OCI-LY1 (cell line): ENCODE measurements around the gene NSL1.

Source experiments
- H2AFZ ChIP-seq: fragments of 200-600 bp; sonication (generic), shearing (Covaris generic); 2 replicates; pipeline ENCODE4 v1.6.0; 2014; ENCODE audit warnings: antibody characterized with exemption, mild to moderate bottlenecking, low read length
- H3F3A ChIP-seq: fragments of 200-600 bp; sonication (generic), shearing (Covaris generic); 2 replicates; pipeline ENCODE4 v1.6.0; 2014; ENCODE audit warnings: mild to moderate bottlenecking, antibody characterized with exemption, low read length, moderate library complexity; ENCODE audit not compliant: insufficient read depth
- H3K27ac ChIP-seq: fragments of 200-600 bp; sonication (generic); 2 replicates; pipeline ENCODE4 v1.5.1; 2014; ENCODE audit warnings: low read length, mixed run types, mild to moderate bottlenecking, low read depth; ENCODE audit not compliant: poor library complexity, severe bottlenecking
- H3K27me3 ChIP-seq: fragments of 200-600 bp; sonication (generic); 2 replicates; pipeline ENCODE4 v1.6.0; 2014; ENCODE audit warnings: antibody characterized with exemption, mild to moderate bottlenecking, low read length, moderate library complexity; ENCODE audit not compliant: insufficient read depth
- H3K36me3 ChIP-seq: fragments of 200-600 bp; sonication (generic); 2 replicates; pipeline ENCODE4 v1.6.1; 2014; ENCODE audit warnings: mild to moderate bottlenecking, antibody characterized with exemption, low read length, moderate library complexity, mixed read lengths; ENCODE audit not compliant: insufficient read depth
- H3K4me1 ChIP-seq: fragments of 200-600 bp; sonication (generic); 2 replicates; pipeline ENCODE4 v1.5.1; 2014; ENCODE audit warnings: mild to moderate bottlenecking, low read length, moderate library complexity; ENCODE audit not compliant: insufficient read depth, severe bottlenecking
- H3K4me2 ChIP-seq: fragments of 200-600 bp; sonication (generic), shearing (Covaris generic); 2 replicates; pipeline ENCODE4 v1.6.1; 2014; ENCODE audit warnings: low read length
- H3K4me3 ChIP-seq: fragments of 200-600 bp; sonication (generic); 2 replicates; pipeline ENCODE4 v1.5.1; 2014; ENCODE audit warnings: low read length, low read depth, mild to moderate bottlenecking, mixed read lengths; ENCODE audit not compliant: poor library complexity, severe bottlenecking
- H3K79me2 ChIP-seq: fragments of 200-600 bp; shearing (Covaris generic); 2 replicates; pipeline ENCODE4 v1.6.1; 2016; ENCODE audit warnings: mixed run types, low read length, mixed read lengths; ENCODE audit not compliant: insufficient read depth
- H3K9ac ChIP-seq: fragments of 200-600 bp; sonication (generic), shearing (Covaris generic); 2 replicates; pipeline ENCODE4 v1.6.1; 2014; ENCODE audit warnings: mild to moderate bottlenecking, low read length, mixed read lengths
- H3K9me2 ChIP-seq: fragments of 200-600 bp; sonication (generic), shearing (Covaris generic); 2 replicates; pipeline ENCODE4 v1.6.1; 2014; ENCODE audit warnings: low read depth, mild to moderate bottlenecking, low read length, mixed read lengths
- H3K9me3 ChIP-seq: fragments of 200-600 bp; shearing (Covaris generic); 2 replicates; pipeline ENCODE4 v1.6.1; 2014; ENCODE audit warnings: low read length, mixed read lengths
- H4K20me1 ChIP-seq: fragments of 200-600 bp; sonication (generic), shearing (Covaris generic); 2 replicates; pipeline ENCODE4 v1.6.0; 2016; ENCODE audit warnings: mild to moderate bottlenecking, low read length; ENCODE audit not compliant: insufficient read depth
- CTCF ChIP-seq: fragments of 200-600 bp; sonication (generic), shearing (Covaris generic); IDR thresholded peaks from 2 replicates; pipeline ENCODE4 v1.5.1; 2017; ENCODE audit warnings: mild to moderate bottlenecking, antibody characterized with exemption, low read length, moderate library complexity, mixed read lengths
- EZH2 ChIP-seq: fragments of 200-600 bp; sonication (generic), shearing (Covaris generic); IDR thresholded peaks from 2 replicates; pipeline ENCODE4 v1.8.0; 2017; ENCODE audit warnings: borderline replicate concordance, mixed run types, mild to moderate bottlenecking, antibody characterized with exemption, low read length, moderate library complexity, mixed read lengths

NSL1 gene

DNA sequence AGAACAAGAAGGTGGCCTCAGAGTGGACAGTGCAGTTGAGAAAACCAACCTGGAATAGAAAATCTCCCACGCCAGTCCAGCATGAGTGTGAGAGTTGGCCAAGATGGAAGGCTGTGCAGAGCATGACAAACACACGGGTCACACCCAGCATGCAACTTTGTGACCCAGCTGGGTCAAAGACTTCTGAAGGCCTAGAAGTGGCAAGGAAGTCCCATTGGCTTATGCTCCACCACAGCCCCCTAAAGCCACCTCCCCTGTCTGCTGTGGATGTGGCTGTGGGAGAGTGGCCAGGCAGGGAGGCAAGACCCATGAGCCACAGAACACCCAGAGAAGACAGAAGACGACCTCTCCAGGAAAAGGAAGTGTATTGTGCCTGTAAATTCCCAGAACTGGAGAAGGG lies 105.5 kb downstream of the NSL1 start:
- TF ChIP-seq CTCF (no peak), EZH2 (no peak)
- no peaks in the 10 kb centered on the region for H4K20me1 ChIP-seq
- H3K79me2 ChIP-seq = no peaks in the 10 kb centered on the region
- peaks cover 9% of the 10 kb centered on the region; the same call in 1 of the 2 replicates for H3K27me3 ChIP-seq
- no peak overlapping the region for H3K4me3 ChIP-seq
- no peak overlapping the region for H3K9ac ChIP-seq
- no peaks in the 10 kb centered on the region for H3F3A ChIP-seq
- no peaks in the 10 kb centered on the region for H3K9me3 ChIP-seq
- H3K4me2 ChIP-seq = no peak overlapping the region
- no peak overlapping the region for H3K27ac ChIP-seq
- H3K9me2 ChIP-seq = no peaks in the 10 kb centered on the region
- H3K4me1 ChIP-seq = peaks cover 12% of the 10 kb centered on the region
- H2AFZ ChIP-seq = no peak overlapping the region
- no peaks in the 10 kb centered on the region for H3K36me3 ChIP-seq

- peaks cover 12% of the 10 kb centered on the region for H3K4me1 ChIP-seq
- H3K9me3 ChIP-seq = no peaks in the 10 kb centered on the region
- no peak for TF ChIP-seq CTCF
- no peak for TF ChIP-seq EZH2
- no peaks in the 10 kb centered on the region for H4K20me1 ChIP-seq
- no peak overlapping the region for H3K4me2 ChIP-seq
- no peaks in the 10 kb centered on the region for H3K36me3 ChIP-seq
- no peaks in the 10 kb centered on the region for H3F3A ChIP-seq
- H3K79me2 ChIP-seq = no peaks in the 10 kb centered on the region
- H3K27me3 ChIP-seq = peaks cover 9% of the 10 kb centered on the region; the same call in 1 of the 2 replicates
- no peak overlapping the region for H3K27ac ChIP-seq
- no peak overlapping the region for H3K4me3 ChIP-seq
- no peaks in the 10 kb centered on the region for H3K9me2 ChIP-seq
- no peak overlapping the region for H3K9ac ChIP-seq
- no peak overlapping the region for H2AFZ ChIP-seq
Observed at GRCh38 chr1:212685429-212685828, 106.1 kb downstream of the NSL1 start.

- Histone ChIP-seq H3K27me3 (peaks cover 5% of the 10 kb centered on the region; the same call in 1 of the 2 replicates), H3K27ac (no peak overlapping the region), H3K4me1 (peaks cover 12% of the 10 kb centered on the region), H3F3A (no peaks in the 10 kb centered on the region), H3K4me3 (no peak overlapping the region), H3K79me2 (no peaks in the 10 kb centered on the region), H3K4me2 (no peak overlapping the region), H3K9me3 (no peaks in the 10 kb centered on the region), H3K9ac (no peak overlapping the region), H3K9me2 (no peaks in the 10 kb centered on the region), H2AFZ (no peak overlapping the region), H4K20me1 (no peaks in the 10 kb centered on the region), H3K36me3 (no peaks in the 10 kb centered on the region)
- no peak for TF ChIP-seq EZH2
- TF ChIP-seq CTCF = no peak
Observed at GRCh38 chr1:212684521-212685090, 107.0 kb downstream of the NSL1 start.
